HCT116 (cell line): ENCODE results near the gene NACC2.

Experiments used
- EGR1 ChIP-seq: IDR thresholded peaks from 2 replicates; pipeline ENCODE4 v1.6.1; 2012; ENCODE audit warnings: low read depth
- EZH2phosphoT487 ChIP-seq: fragments of 200-600 bp; IDR thresholded peaks from 2 replicates; pipeline ENCODE4 v1.6.1; 2018; ENCODE audit warnings: antibody characterized with exemption, borderline replicate concordance
- POLR2A ChIP-seq: IDR thresholded peaks from 2 replicates; pipeline ENCODE4 v1.7.0; 2011; ENCODE audit warnings: borderline replicate concordance; ENCODE audit not compliant: insufficient read depth, insufficient read length; ENCODE audit errors: extremely low read depth
- POLR2AphosphoS5 ChIP-seq: IDR thresholded peaks from 2 replicates; pipeline ENCODE4 v1.6.1; 2011; ENCODE audit warnings: mild to moderate bottlenecking, low read depth, low read length, moderate library complexity
- YY1 ChIP-seq: IDR thresholded peaks from 2 replicates; pipeline ENCODE4 v1.6.1; 2011; ENCODE audit warnings: low read length, low read depth, moderate library complexity, mild to moderate bottlenecking; ENCODE audit not compliant: insufficient replicate concordance; ENCODE audit errors: extremely low read depth

- no peak for TF ChIP-seq POLR2A
- TF ChIP-seq YY1 = no peak
- no peak for TF ChIP-seq EGR1
- no peak for TF ChIP-seq EZH2phosphoT487
- no peak for TF ChIP-seq POLR2AphosphoS5
Observed at GRCh38 chr9:136024286-136024685, 70.8 kb downstream of the NACC2 start.
